H9 (cell line): Measurements from ENCODE around the gene MIPEP. TPM values are rescaled to one million over a fixed set of nuclear protein-coding genes. Genes with fewer than 3 reads are reported as not detected.

ENCODE experiments used
- DNase-seq: peaks from one replicate; pipeline ENCODE4 v3.0.0-alpha.2; 2017
- H2AFZ ChIP-seq: one replicate; pipeline ENCODE4 v1.6.1; 2013; ENCODE audit warnings: mild to moderate bottlenecking, low read length, control low read depth, moderate library complexity
- H2AK5ac ChIP-seq: 2 replicates; pipeline ENCODE4 v1.6.1; 2013; ENCODE audit warnings: low read length, control low read depth, mixed read lengths; ENCODE audit not compliant: insufficient read length
- H2BK120ac ChIP-seq: one replicate; pipeline ENCODE4 v1.6.1; 2013; ENCODE audit warnings: low read depth, mild to moderate bottlenecking, low read length, control low read depth, inconsistent platforms; ENCODE audit not compliant: poor library complexity, severe bottlenecking
- H2BK12ac ChIP-seq: 2 replicates; pipeline ENCODE4 v1.6.1; 2013; ENCODE audit warnings: low read length, control low read depth, mixed read lengths, low read depth; ENCODE audit not compliant: insufficient read length
- H2BK15ac ChIP-seq: 2 replicates; pipeline ENCODE4 v1.6.1; 2013; ENCODE audit warnings: low read depth, low read length, control low read depth
- H2BK20ac ChIP-seq: one replicate; pipeline ENCODE4 v1.6.1; 2013; ENCODE audit warnings: low read depth, mild to moderate bottlenecking, low read length, control low read depth, inconsistent platforms; ENCODE audit not compliant: poor library complexity, severe bottlenecking
- H2BK5ac ChIP-seq: 2 replicates; pipeline ENCODE4 v1.6.1; 2013; ENCODE audit warnings: low read length, control low read depth, mixed read lengths; ENCODE audit not compliant: insufficient read length
- H3K14ac ChIP-seq: 2 replicates; pipeline ENCODE4 v1.6.1; 2013; ENCODE audit warnings: low read length, control low read depth; ENCODE audit not compliant: insufficient read depth
- H3K18ac ChIP-seq: 2 replicates; pipeline ENCODE4 v1.6.1; 2013; ENCODE audit warnings: low read depth, mild to moderate bottlenecking, mixed read lengths, low read length, control low read depth; ENCODE audit not compliant: insufficient read length
- H3K23ac ChIP-seq: 2 replicates; pipeline ENCODE4 v1.6.1; 2013; ENCODE audit warnings: low read length, control low read depth, mixed read lengths, low read depth; ENCODE audit not compliant: insufficient read length
- H3K23me2 ChIP-seq: 2 replicates; pipeline ENCODE4 v1.6.1; 2013; ENCODE audit warnings: low read depth, mild to moderate bottlenecking, mixed read lengths, low read length, control low read depth; ENCODE audit not compliant: insufficient read length, poor library complexity, severe bottlenecking
- H3K27ac ChIP-seq: 2 replicates; pipeline ENCODE4 v1.5.1; 2013; ENCODE audit warnings: low read length, control low read depth, mixed read lengths, low read depth; ENCODE audit not compliant: insufficient read length
- H3K27me3 ChIP-seq: 2 replicates; pipeline ENCODE4 v1.6.1; 2013; ENCODE audit warnings: low read length, control low read depth, inconsistent platforms; ENCODE audit not compliant: insufficient read depth
- H3K4ac ChIP-seq: 2 replicates; pipeline ENCODE4 v1.6.1; 2013; ENCODE audit warnings: low read depth, mild to moderate bottlenecking, control low read depth, inconsistent platforms, low read length, moderate library complexity
- H3K4me1 ChIP-seq: 2 replicates; pipeline ENCODE4 v1.6.1; 2013; ENCODE audit warnings: low read length, control low read depth, inconsistent platforms; ENCODE audit not compliant: insufficient read depth
- H3K4me2 ChIP-seq: 2 replicates; pipeline ENCODE4 v1.6.1; 2013; ENCODE audit warnings: low read length, control low read depth, mixed read lengths; ENCODE audit not compliant: insufficient read length, insufficient read depth
- H3K56ac ChIP-seq: 2 replicates; pipeline ENCODE4 v1.6.1; 2013; ENCODE audit warnings: low read depth, mild to moderate bottlenecking, mixed read lengths, low read length, control low read depth; ENCODE audit not compliant: insufficient read length
- H3K79me1 ChIP-seq: 2 replicates; pipeline ENCODE4 v1.6.1; 2013; ENCODE audit warnings: low read depth, mild to moderate bottlenecking, moderate library complexity, low read length, control low read depth, inconsistent platforms; ENCODE audit not compliant: insufficient read depth, poor library complexity, severe bottlenecking
- H3K79me2 ChIP-seq: 2 replicates; pipeline ENCODE4 v1.6.1; 2013; ENCODE audit warnings: low read length, control low read depth, inconsistent platforms; ENCODE audit not compliant: insufficient read depth
- H3K9ac ChIP-seq: 2 replicates; pipeline ENCODE4 v1.6.1; 2013; ENCODE audit warnings: low read length, control low read depth, mixed read lengths; ENCODE audit not compliant: insufficient read length; ENCODE audit errors: extremely low read depth
- H3K9me3 ChIP-seq: one replicate; pipeline ENCODE4 v1.6.1; 2013; ENCODE audit warnings: low read depth, low read length, inconsistent platforms; ENCODE audit not compliant: control insufficient read depth
- H3T11ph ChIP-seq: one replicate; pipeline ENCODE4 v1.6.1; 2013; ENCODE audit warnings: mild to moderate bottlenecking, low read length, control low read depth, inconsistent platforms
- H4K20me1 ChIP-seq: one replicate; pipeline ENCODE4 v1.6.1; 2013; ENCODE audit not compliant: control insufficient read depth, insufficient read length, insufficient read depth
- H4K5ac ChIP-seq: 2 replicates; pipeline ENCODE4 v1.6.1; 2013; ENCODE audit warnings: low read depth, mild to moderate bottlenecking, mixed read lengths, low read length, control low read depth; ENCODE audit not compliant: insufficient read length
- H4K8ac ChIP-seq: replicated peaks from 2 replicates; pipeline ENCODE4 v1.6.1; 2013; ENCODE audit warnings: low read length, control low read depth, mixed read lengths, low read depth; ENCODE audit not compliant: insufficient read length
- H4K91ac ChIP-seq: 2 replicates; pipeline ENCODE4 v1.6.1; 2013; ENCODE audit warnings: low read depth, mild to moderate bottlenecking, moderate library complexity, mixed read lengths, low read length, control low read depth; ENCODE audit not compliant: insufficient read length
- H3K27ac Mint-ChIP-seq, 3 experiments: 2 replicates in 2 of 3; 3 replicates in 1 of 3; pipeline ENCODE4 v1.8.0; 2020 to 2021; ENCODE audit warnings: mixed read lengths in 3 of 3, mild to moderate bottlenecking in 1 of 3, moderate library complexity in 1 of 3
- H3K27me3 Mint-ChIP-seq: 2 replicates; pipeline ENCODE4 v1.8.0; 2021; ENCODE audit warnings: low read depth, mild to moderate bottlenecking, moderate library complexity, mixed read lengths
- H3K36me3 Mint-ChIP-seq, 3 experiments: 2 replicates in 2 of 3; 3 replicates in 1 of 3; pipeline ENCODE4 v1.8.0; 2020 to 2021; ENCODE audit warnings: low read depth in 3 of 3, mixed read lengths in 3 of 3; ENCODE audit not compliant: insufficient read depth in 1 of 3
- H3K4me1 Mint-ChIP-seq, 2 experiments: 2 replicates each; pipeline ENCODE4 v1.8.0; 2020; ENCODE audit warnings: mixed read lengths in 2 of 2
- H3K4me3 Mint-ChIP-seq, 2 experiments: 2 replicates in 1 of 2; 3 replicates in 1 of 2; pipeline ENCODE4 v1.8.0; 2020 to 2021; ENCODE audit warnings: mild to moderate bottlenecking in 2 of 2, mixed read lengths in 2 of 2, moderate library complexity in 1 of 2
- H3K9me3 Mint-ChIP-seq, 2 experiments: 2 replicates in 1 of 2; 3 replicates in 1 of 2; pipeline ENCODE4 v1.8.0; 2020; ENCODE audit warnings: mild to moderate bottlenecking in 2 of 2, mixed read lengths in 2 of 2, moderate library complexity in 1 of 2
- CTCF ChIP-seq: fragments of 200-600 bp; sonication (generic); conservative IDR thresholded peaks from 3 replicates; pipeline ENCODE4 v1.8.0; 2021; ENCODE audit warnings: antibody characterized with exemption, mild to moderate bottlenecking
- WGBS: extraction: QIAGEN DNeasy Blood & Tissue Kit; methylation state at CpG from one replicate; pipeline ENCODE4 v1.1.7; 2013; ENCODE audit warnings: missing lambda C conversion rate, low lambda C conversion rate, mixed read lengths; ENCODE audit not compliant: insufficient read length; ENCODE audit errors: extremely low coverage; 5-methylcytosine and 5-hydroxymethylcytosine counted together
- total RNA-seq: library from RNA; stranded (reverse); gene quantifications from 2 replicates; pipeline ENCODE4 v1.2.1, GENCODE V29; 2021

The MIPEP gene
- total RNA-seq, 1 experiment from 2014 or later = 18.5 TPM

DNA sequence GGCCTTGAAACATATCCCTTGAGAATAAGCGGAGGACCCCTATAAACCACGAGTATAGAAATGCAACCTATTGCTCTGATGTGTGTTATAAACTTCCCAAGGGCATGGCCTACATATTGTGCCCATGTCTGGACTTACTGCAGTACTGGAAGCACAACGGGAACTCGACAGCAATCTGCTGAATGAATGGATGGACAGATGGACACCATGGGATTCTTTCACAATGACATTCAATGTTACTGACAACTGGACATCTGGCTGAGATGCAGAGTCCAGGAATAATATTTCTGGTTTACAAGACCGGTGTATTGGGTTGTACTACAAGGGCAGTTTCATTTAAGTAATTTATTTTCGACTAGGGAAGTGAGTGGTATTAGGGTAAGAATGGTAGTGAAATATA, 123.7 kb downstream of the MIPEP start:
- Histone ChIP-seq H4K5ac (no peak overlapping the region), H4K20me1 (no peaks in the 10 kb centered on the region), H4K91ac (no peak overlapping the region), H2AK5ac (no peak overlapping the region), H3K79me1 (no peaks in the 10 kb centered on the region), H2BK15ac (no peak overlapping the region), H3K4me1 (no peaks in the 10 kb centered on the region), H2BK120ac (no peak overlapping the region), H3K23me2 (no peaks in the 10 kb centered on the region), H2BK20ac (no peak overlapping the region), H3K56ac (no peak overlapping the region), H3K27me3 (no peaks in the 10 kb centered on the region), H3K14ac (no peak overlapping the region), H4K8ac (no peak overlapping the region), H3K23ac (no peak overlapping the region), H2AFZ (no peak overlapping the region), H3K4ac (no peak overlapping the region), H3K9me3 (no peaks in the 10 kb centered on the region), H2BK5ac (no peak overlapping the region), H3K79me2 (no peaks in the 10 kb centered on the region), H2BK12ac (no peak overlapping the region), H3T11ph (no peak overlapping the region), H3K9ac (no peak overlapping the region), H3K27ac (no peak overlapping the region), H3K18ac (no peak overlapping the region), H3K4me2 (no peak overlapping the region)
- Mint-ChIP-seq H3K9me3 (no peaks in the 10 kb centered on the region), H3K4me1 (peaks cover 0 to 12% of the 10 kb centered on the region in 2 experiments), H3K27ac (peak overlapping the region in 1 of 3 experiments; percentile 66; a peak in 1 of 7 replicates), H3K27me3 (no peaks in the 10 kb centered on the region), H3K36me3 (no peaks in the 10 kb centered on the region), H3K4me3 (no peak overlapping the region)
- no peak for TF ChIP-seq CTCF
- DNase-seq = no peak
- WGBS = no CpG with 5 or more reads among the region's 6 CpGs
